HCT116 (cell line): Measurements from ENCODE around the gene GMEB2. TPM values are rescaled to one million over a fixed set of nuclear protein-coding genes. Genes with fewer than 3 reads are reported as not detected.

Source experiments
- CEBPB ChIP-seq: IDR thresholded peaks from 2 replicates; pipeline ENCODE4 v1.6.1; 2012; ENCODE audit warnings: low read depth
- EGR1 ChIP-seq: IDR thresholded peaks from 2 replicates; pipeline ENCODE4 v1.6.1; 2012; ENCODE audit warnings: low read depth
- ELF1 ChIP-seq: IDR thresholded peaks from 2 replicates; pipeline ENCODE4 v1.6.1; 2012; ENCODE audit warnings: low read depth, borderline replicate concordance
- FOSL1 ChIP-seq: IDR thresholded peaks from 2 replicates; pipeline ENCODE4 v1.6.1; 2012; ENCODE audit warnings: low read depth
- POLR2AphosphoS5 ChIP-seq: IDR thresholded peaks from 2 replicates; pipeline ENCODE4 v1.6.1; 2011; ENCODE audit warnings: mild to moderate bottlenecking, low read depth, low read length, moderate library complexity
- SIN3A ChIP-seq: IDR thresholded peaks from 2 replicates; pipeline ENCODE4 v1.6.1; 2012; ENCODE audit warnings: low read depth
- SRF ChIP-seq: IDR thresholded peaks from 2 replicates; pipeline ENCODE4 v1.6.1; 2012; ENCODE audit warnings: low read depth
- total RNA-seq: library from RNA; stranded (reverse); gene quantifications from one replicate; pipeline ENCODE4 v1.2.1, GENCODE V29; 2021; ENCODE audit not compliant: unreplicated experiment
- TF ChIP-seq, protein P1 (sequence below): IDR thresholded peaks from 2 replicates; pipeline ENCODE4 v1.6.1; 2012; ENCODE audit warnings: low read depth
- TF ChIP-seq, protein P2 (sequence below): IDR thresholded peaks from 2 replicates; pipeline ENCODE4 v1.6.1; 2011; ENCODE audit warnings: mild to moderate bottlenecking, low read length, moderate library complexity; ENCODE audit not compliant: insufficient replicate concordance; ENCODE audit errors: extremely low read depth
- TF ChIP-seq, protein P3 (sequence below): IDR thresholded peaks from 2 replicates; pipeline ENCODE4 v1.6.1; 2012
- TF ChIP-seq, protein P4 (sequence below): IDR thresholded peaks from 2 replicates; pipeline ENCODE4 v1.6.1; 2012

Gene GMEB2
- total RNA-seq, 1 experiment from 2014 or later: 13.9 TPM

DNA sequence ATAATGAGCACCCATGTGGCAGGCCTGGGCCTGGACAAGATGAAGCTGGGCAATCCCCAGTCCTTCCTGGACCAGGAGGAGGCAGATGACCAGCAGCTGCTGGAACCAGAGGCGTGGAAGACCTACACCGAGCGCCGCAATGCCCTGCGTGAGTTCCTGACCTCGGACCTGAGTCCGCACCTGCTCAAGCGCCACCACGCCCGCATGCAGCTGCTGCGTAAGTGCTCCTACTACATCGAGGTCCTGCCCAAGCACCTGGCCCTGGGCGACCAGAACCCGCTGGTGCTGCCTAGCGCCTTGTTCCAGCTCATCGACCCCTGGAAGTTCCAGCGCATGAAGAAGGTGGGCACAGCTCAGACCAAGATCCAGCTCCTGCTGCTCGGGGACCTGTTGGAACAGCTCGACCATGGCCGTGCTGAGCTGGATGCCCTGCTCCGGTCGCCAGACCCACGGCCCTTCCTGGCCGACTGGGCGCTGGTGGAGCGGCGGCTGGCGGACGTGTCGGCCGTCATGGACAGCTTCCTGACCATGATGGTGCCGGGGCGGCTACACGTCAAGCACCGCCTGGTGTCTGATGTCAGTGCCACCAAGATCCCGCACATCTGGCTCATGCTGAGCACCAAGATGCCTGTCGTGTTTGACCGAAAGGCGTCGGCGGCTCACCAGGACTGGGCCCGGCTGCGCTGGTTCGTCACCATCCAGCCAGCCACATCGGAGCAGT lies 71.1 kb downstream of the GMEB2 start (continued):
- TF ChIP-seq, protein P1, sequence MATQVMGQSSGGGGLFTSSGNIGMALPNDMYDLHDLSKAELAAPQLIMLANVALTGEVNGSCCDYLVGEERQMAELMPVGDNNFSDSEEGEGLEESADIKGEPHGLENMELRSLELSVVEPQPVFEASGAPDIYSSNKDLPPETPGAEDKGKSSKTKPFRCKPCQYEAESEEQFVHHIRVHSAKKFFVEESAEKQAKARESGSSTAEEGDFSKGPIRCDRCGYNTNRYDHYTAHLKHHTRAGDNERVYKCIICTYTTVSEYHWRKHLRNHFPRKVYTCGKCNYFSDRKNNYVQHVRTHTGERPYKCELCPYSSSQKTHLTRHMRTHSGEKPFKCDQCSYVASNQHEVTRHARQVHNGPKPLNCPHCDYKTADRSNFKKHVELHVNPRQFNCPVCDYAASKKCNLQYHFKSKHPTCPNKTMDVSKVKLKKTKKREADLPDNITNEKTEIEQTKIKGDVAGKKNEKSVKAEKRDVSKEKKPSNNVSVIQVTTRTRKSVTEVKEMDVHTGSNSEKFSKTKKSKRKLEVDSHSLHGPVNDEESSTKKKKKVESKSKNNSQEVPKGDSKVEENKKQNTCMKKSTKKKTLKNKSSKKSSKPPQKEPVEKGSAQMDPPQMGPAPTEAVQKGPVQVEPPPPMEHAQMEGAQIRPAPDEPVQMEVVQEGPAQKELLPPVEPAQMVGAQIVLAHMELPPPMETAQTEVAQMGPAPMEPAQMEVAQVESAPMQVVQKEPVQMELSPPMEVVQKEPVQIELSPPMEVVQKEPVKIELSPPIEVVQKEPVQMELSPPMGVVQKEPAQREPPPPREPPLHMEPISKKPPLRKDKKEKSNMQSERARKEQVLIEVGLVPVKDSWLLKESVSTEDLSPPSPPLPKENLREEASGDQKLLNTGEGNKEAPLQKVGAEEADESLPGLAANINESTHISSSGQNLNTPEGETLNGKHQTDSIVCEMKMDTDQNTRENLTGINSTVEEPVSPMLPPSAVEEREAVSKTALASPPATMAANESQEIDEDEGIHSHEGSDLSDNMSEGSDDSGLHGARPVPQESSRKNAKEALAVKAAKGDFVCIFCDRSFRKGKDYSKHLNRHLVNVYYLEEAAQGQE: no peak
- TF ChIP-seq SIN3A (no peak), EGR1 (no peak), CEBPB (no peak), FOSL1 (no peak), ELF1 (no peak), SRF (no peak), POLR2AphosphoS5 (no peak)
- TF ChIP-seq, protein P2, sequence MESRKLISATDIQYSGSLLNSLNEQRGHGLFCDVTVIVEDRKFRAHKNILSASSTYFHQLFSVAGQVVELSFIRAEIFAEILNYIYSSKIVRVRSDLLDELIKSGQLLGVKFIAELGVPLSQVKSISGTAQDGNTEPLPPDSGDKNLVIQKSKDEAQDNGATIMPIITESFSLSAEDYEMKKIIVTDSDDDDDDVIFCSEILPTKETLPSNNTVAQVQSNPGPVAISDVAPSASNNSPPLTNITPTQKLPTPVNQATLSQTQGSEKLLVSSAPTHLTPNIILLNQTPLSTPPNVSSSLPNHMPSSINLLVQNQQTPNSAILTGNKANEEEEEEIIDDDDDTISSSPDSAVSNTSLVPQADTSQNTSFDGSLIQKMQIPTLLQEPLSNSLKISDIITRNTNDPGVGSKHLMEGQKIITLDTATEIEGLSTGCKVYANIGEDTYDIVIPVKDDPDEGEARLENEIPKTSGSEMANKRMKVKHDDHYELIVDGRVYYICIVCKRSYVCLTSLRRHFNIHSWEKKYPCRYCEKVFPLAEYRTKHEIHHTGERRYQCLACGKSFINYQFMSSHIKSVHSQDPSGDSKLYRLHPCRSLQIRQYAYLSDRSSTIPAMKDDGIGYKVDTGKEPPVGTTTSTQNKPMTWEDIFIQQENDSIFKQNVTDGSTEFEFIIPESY: no peak
- TF ChIP-seq, protein P3, sequence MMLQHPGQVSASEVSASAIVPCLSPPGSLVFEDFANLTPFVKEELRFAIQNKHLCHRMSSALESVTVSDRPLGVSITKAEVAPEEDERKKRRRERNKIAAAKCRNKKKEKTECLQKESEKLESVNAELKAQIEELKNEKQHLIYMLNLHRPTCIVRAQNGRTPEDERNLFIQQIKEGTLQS: no peak
- TF ChIP-seq, protein P4, sequence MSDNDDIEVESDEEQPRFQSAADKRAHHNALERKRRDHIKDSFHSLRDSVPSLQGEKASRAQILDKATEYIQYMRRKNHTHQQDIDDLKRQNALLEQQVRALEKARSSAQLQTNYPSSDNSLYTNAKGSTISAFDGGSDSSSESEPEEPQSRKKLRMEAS: no peak
